GM12892 (cell line): ENCODE data around the gene PHLDA2.

Experiments
- POLR2A ChIP-seq: IDR thresholded peaks from 2 replicates; pipeline ENCODE4 v1.6.1; 2011; ENCODE audit warnings: low read depth, low read length, control low read depth
- POLR2AphosphoS5 ChIP-seq: IDR thresholded peaks from 2 replicates; pipeline ENCODE4 v1.6.1; 2011; ENCODE audit warnings: low read depth, low read length, control low read depth

DNA sequence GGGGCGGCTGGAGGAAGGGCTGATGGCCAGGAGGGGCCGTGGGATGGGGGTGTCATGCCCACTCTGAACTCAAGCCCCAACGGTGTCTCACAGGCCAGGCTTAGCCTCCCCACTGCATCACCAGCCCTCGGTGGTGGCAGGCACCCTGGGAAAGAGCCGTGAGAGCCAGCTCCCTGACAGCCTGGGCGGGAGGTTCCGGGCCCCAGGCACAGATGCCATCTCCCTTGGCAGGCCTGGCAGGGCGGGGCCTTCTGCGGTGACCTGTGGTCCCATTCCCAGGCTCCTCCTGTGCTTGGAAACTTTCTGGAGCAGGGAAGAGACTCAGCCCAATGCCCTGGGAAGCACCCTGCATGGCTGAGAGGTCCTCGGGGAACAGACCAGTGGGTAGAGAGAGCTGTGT lies 4.8 kb downstream of the PHLDA2 start:
- TF ChIP-seq POLR2A (no peak), POLR2AphosphoS5 (no peak)
